Lung (tissue), 12 donors: Measurements from ENCODE around the gene ACTN1. TPM values are rescaled to one million over a fixed set of nuclear protein-coding genes. Genes with fewer than 3 reads are reported as not detected.

Source experiments
- ATAC-seq: fragments of 200-7000 bp; cut with Tn5 transposase; one replicate; pipeline ENCODE4 v1.9.1; 2020; ENCODE audit warnings: moderate number of reproducible peaks; ENCODE audit not compliant: insufficient read depth, low FRiP score
- DNase-seq, 3 donors: peaks; one replicate each; pipeline ENCODE4 v3.0.0-alpha.2; 2013 to 2017
- H3K27ac ChIP-seq, 2 donors: one replicate each; pipeline ENCODE4 v1.5.1; 2013; ENCODE audit warnings: mild to moderate bottlenecking in 2 of 2, moderate library complexity in 2 of 2, control low read depth in 1 of 2, inconsistent platforms in 1 of 2, low read depth in 1 of 2, low read length in 1 of 2
- H3K27me3 ChIP-seq, 3 donors: one replicate each; pipeline ENCODE4 v1.5.1; 2013; ENCODE audit warnings: low read length in 2 of 3; ENCODE audit not compliant: control insufficient read depth in 3 of 3, insufficient read depth in 3 of 3
- H3K36me3 ChIP-seq, 4 donors: one replicate each; pipeline ENCODE4 v1.5.1; 2013; ENCODE audit warnings: low read length in 4 of 4, mild to moderate bottlenecking in 1 of 4, moderate library complexity in 1 of 4; ENCODE audit not compliant: control insufficient read depth in 4 of 4, insufficient read depth in 4 of 4
- H3K4me1 ChIP-seq, 5 donors: one replicate each; pipeline ENCODE4 v1.5.1; 2013; ENCODE audit warnings: low read length in 5 of 5, mild to moderate bottlenecking in 2 of 5, moderate library complexity in 1 of 5; ENCODE audit not compliant: control insufficient read depth in 5 of 5, insufficient read depth in 5 of 5
- H3K4me3 ChIP-seq: one replicate; pipeline ENCODE4 v1.5.1; 2013; ENCODE audit warnings: mild to moderate bottlenecking, control low read depth, moderate library complexity
- H3K9ac ChIP-seq, 2 donors: one replicate each; pipeline ENCODE4 v1.5.1; 2013; ENCODE audit warnings: low read length in 2 of 2, control low read depth in 1 of 2; ENCODE audit not compliant: insufficient read depth in 1 of 2
- H3K9me3 ChIP-seq, 4 donors: one replicate each; pipeline ENCODE4 v1.5.1; 2013; ENCODE audit warnings: low read length in 3 of 4, mild to moderate bottlenecking in 1 of 4, moderate library complexity in 1 of 4; ENCODE audit not compliant: control insufficient read depth in 4 of 4, insufficient read depth in 3 of 4
- CTCF ChIP-seq: IDR thresholded peaks from 2 replicates; pipeline ENCODE4 v1.5.1; 2012; ENCODE audit warnings: mild to moderate bottlenecking; ENCODE audit errors: control extremely low read depth, extremely low read depth
- WGBS, 2 donors: extraction: QIAGEN DNeasy Blood & Tissue Kit; methylation state at CpG; one replicate each; pipeline ENCODE4 v1.1.7; 2013; 5-methylcytosine and 5-hydroxymethylcytosine counted together
- polyA plus RNA-seq, 2 donors: library from polyadenylated mRNA; stranded (reverse); fragments of 200-250 nt; gene quantifications; one replicate each; pipeline ENCODE4 v1.2.1, GENCODE V29; 2013
- total RNA-seq, 2 donors: library from RNA; depleted of rRNA in 1 of 2; stranded (reverse); fragments of >200 nt in 1 of 2; gene quantifications; one replicate each; pipeline ENCODE4 v1.2.1, GENCODE V29; 2014 to 2021
- donor health status: control.
- donor health status: control.
- donor health status: Bipolar disorder and iron deficiency.
- donor health status: healthy.
- donor health status: DM: yes; HTN: yes; CAD: no.

Gene ACTN1
- total and polyA plus RNA-seq, 4 donors, result 40.9 to 168 (median 117) TPM

- peak overlapping the region in 1 of 2 donors; percentile 14 for H3K9ac ChIP-seq
- peaks cover 16 to 74% (median 30%) of the 10 kb centered on the region in 5 donors for H3K4me1 ChIP-seq
- 69 to 70% methylated on average over 5 of the region's 5 CpGs for WGBS, 2 donors
- no peak overlapping the region for H3K4me3 ChIP-seq
- no peaks in the 10 kb centered on the region for H3K27me3 ChIP-seq
- TF ChIP-seq CTCF, result no peak
- no peak for DNase-seq
- peak overlapping the region in 1 of 2 donors; percentile 53 for H3K27ac ChIP-seq
- no peak for ATAC-seq
- peaks cover 0 to 15% (median 4%) of the 10 kb centered on the region in 4 donors for H3K36me3 ChIP-seq
- no peaks in the 10 kb centered on the region for H3K9me3 ChIP-seq
Measured at GRCh38 chr14:68970736-68971135, 8.4 kb downstream of the ACTN1 start.

GRCh38 chr14:68970038-68970612, 9.0 kb downstream of the ACTN1 start:
- Histone ChIP-seq H3K4me1 (peaks cover 20 to 74% (median 31%) of the 10 kb centered on the region in 5 donors), H3K4me3 (no peak overlapping the region), H3K36me3 (peaks cover 0 to 15% (median 4%) of the 10 kb centered on the region in 4 donors), H3K9me3 (no peaks in the 10 kb centered on the region), H3K27ac (peak overlapping the region in 1 of 2 donors; percentile 53), H3K9ac (peak overlapping the region in 1 of 2 donors; percentile 14), H3K27me3 (no peaks in the 10 kb centered on the region)
- ATAC-seq, result no peak
- DNase-seq, result peak in 2 of 3 donors; percentile 36 to 56
- no peak for TF ChIP-seq CTCF
- WGBS, 2 donors, result 14 to 20% methylated on average over 8 of the region's 8 CpGs

- Histone ChIP-seq H3K36me3 (peaks cover 3 to 15% (median 4%) of the 10 kb centered on the region in 4 donors), H3K4me1 (peaks cover 20 to 77% (median 37%) of the 10 kb centered on the region in 5 donors), H3K9ac (no peak overlapping the region), H3K9me3 (no peaks in the 10 kb centered on the region), H3K27me3 (no peaks in the 10 kb centered on the region), H3K4me3 (no peak overlapping the region), H3K27ac (peak overlapping the region; percentile 29 to 52)
- no peak for TF ChIP-seq CTCF
- ATAC-seq (no peak), DNase-seq (peak in 2 of 3 donors; percentile 37 to 48)
- 63 to 80% methylated on average over 12 of the region's 12 CpGs for WGBS, 2 donors
Measured at GRCh38 chr14:68969278-68970033, 9.6 kb downstream of the ACTN1 start.
